CD14-positive monocyte (primary cell): Measurements from ENCODE around the gene CALHM1. TPM values are rescaled to one million over a fixed set of nuclear protein-coding genes. Genes with fewer than 3 reads are reported as not detected.

Experiments
- DNase-seq, 3 donors: peaks; one replicate each; pipeline ENCODE4 v3.0.0-alpha.2; 2011 to 2022
- H2AFZ ChIP-seq: 2 replicates; pipeline ENCODE4 v1.6.0; 2012; ENCODE audit warnings: mild to moderate bottlenecking, low read depth, low read length, inconsistent platforms; ENCODE audit not compliant: insufficient read depth, poor library complexity, severe bottlenecking
- H3K27ac ChIP-seq, 2 donors: 1 replicate in 1 of 2; 2 replicates in 1 of 2; pipeline ENCODE4 v1.5.1; 2012 to 2013; ENCODE audit warnings: low read length in 2 of 2, control low read depth in 1 of 2, inconsistent platforms in 1 of 2, low read depth in 1 of 2, mild to moderate bottlenecking in 1 of 2
- H3K27me3 ChIP-seq, 2 donors: one replicate each; pipeline versions ENCODE4 v1.6.0 to v1.6.1; 2011 to 2013; ENCODE audit warnings: low read length in 2 of 2; ENCODE audit not compliant: control insufficient read depth in 2 of 2, insufficient read depth in 2 of 2
- H3K36me3 ChIP-seq, 2 donors: replicated peaks in 1 of 2; 1 replicate in 1 of 2; 2 replicates in 1 of 2; pipeline versions ENCODE4 v1.5.1 to v1.6.1; 2012 to 2013; ENCODE audit warnings: low read length in 2 of 2, control low read depth in 1 of 2, inconsistent platforms in 1 of 2, mild to moderate bottlenecking in 1 of 2; ENCODE audit not compliant: insufficient read depth in 2 of 2, control insufficient read depth in 1 of 2
- H3K4me1 ChIP-seq, 2 donors: 1 replicate in 1 of 2; 2 replicates in 1 of 2; pipeline versions ENCODE4 v1.5.1 to v1.6.1; 2012 to 2013; ENCODE audit warnings: low read length in 2 of 2, control low read depth in 1 of 2, inconsistent platforms in 1 of 2, mild to moderate bottlenecking in 1 of 2, moderate library complexity in 1 of 2; ENCODE audit not compliant: insufficient read depth in 2 of 2, control insufficient read depth in 1 of 2
- H3K4me2 ChIP-seq: replicated peaks from 2 replicates; pipeline ENCODE3; 2012; ENCODE audit warnings: low read length, moderate library complexity, mild to moderate bottlenecking; ENCODE audit not compliant: poor library complexity, severe bottlenecking; ENCODE audit errors: extremely low read depth
- H3K4me3 ChIP-seq, 3 experiments: fragments of 200-600 bp in 1 of 3; sonication (generic) in 1 of 3; replicated peaks in 1 of 3; 1 replicate in 2 of 3; 2 replicates in 1 of 3; pipeline ENCODE4 v1.5.1; 2011 to 2013; ENCODE audit warnings: low read length in 3 of 3, mild to moderate bottlenecking in 3 of 3, control low read depth in 2 of 3, low read depth in 2 of 3, inconsistent platforms in 1 of 3, moderate library complexity in 1 of 3
- H3K79me2 ChIP-seq: 2 replicates; pipeline ENCODE4 v1.6.0; 2012; ENCODE audit warnings: mild to moderate bottlenecking, control low read depth, inconsistent platforms, low read length, moderate library complexity; ENCODE audit not compliant: insufficient read depth
- H3K9ac ChIP-seq: 2 replicates; pipeline ENCODE4 v1.6.0; 2017; ENCODE audit warnings: low read length, mild to moderate bottlenecking; ENCODE audit not compliant: insufficient read depth, poor library complexity, severe bottlenecking
- H3K9me3 ChIP-seq, 2 donors: replicated peaks in 1 of 2; 1 replicate in 1 of 2; 2 replicates in 1 of 2; pipeline versions ENCODE4 v1.5.1 to v1.6.1; 2012 to 2013; ENCODE audit warnings: low read length in 2 of 2, control low read depth in 1 of 2; ENCODE audit not compliant: control insufficient read depth in 1 of 2, insufficient read depth in 1 of 2
- H4K20me1 ChIP-seq: 2 replicates; pipeline ENCODE4 v1.6.0; 2012; ENCODE audit warnings: mild to moderate bottlenecking, low read length, control low read depth, moderate library complexity; ENCODE audit not compliant: insufficient read depth
- H3K27ac Mint-ChIP-seq, 7 donors: one replicate each; pipeline ENCODE4 v1.8.0; 2020; ENCODE audit warnings: mild to moderate bottlenecking in 7 of 7, mixed read lengths in 7 of 7, moderate library complexity in 6 of 7, inconsistent platforms in 2 of 7
- H3K27me3 Mint-ChIP-seq, 3 donors: one replicate each; pipeline ENCODE4 v1.8.0; 2021 to 2022; ENCODE audit warnings: low read depth in 3 of 3, mild to moderate bottlenecking in 3 of 3, mixed read lengths in 3 of 3, moderate library complexity in 3 of 3, inconsistent platforms in 1 of 3
- H3K36me3 Mint-ChIP-seq, 2 donors: one replicate each; pipeline ENCODE4 v1.8.0; 2020; ENCODE audit warnings: mixed read lengths in 2 of 2, inconsistent platforms in 1 of 2, mild to moderate bottlenecking in 1 of 2
- H3K4me1 Mint-ChIP-seq: one replicate; pipeline ENCODE4 v1.8.0; 2020; ENCODE audit warnings: mild to moderate bottlenecking, mixed read lengths
- H3K4me3 Mint-ChIP-seq, 2 donors: one replicate each; pipeline ENCODE4 v1.8.0; 2020; ENCODE audit warnings: mild to moderate bottlenecking in 2 of 2, mixed read lengths in 2 of 2, moderate library complexity in 1 of 2
- H3K9me3 Mint-ChIP-seq, 7 donors: one replicate each; pipeline ENCODE4 v1.8.0; 2020 to 2022; ENCODE audit warnings: mixed read lengths in 7 of 7, mild to moderate bottlenecking in 6 of 7, moderate library complexity in 6 of 7, inconsistent platforms in 2 of 7
- CTCF ChIP-seq: fragments of 200-600 bp; IDR thresholded peaks from one replicate; pipeline ENCODE4 v1.8.0; 2022; ENCODE audit warnings: antibody characterized with exemption, mild to moderate bottlenecking
- WGBS: methylation state at CpG from one replicate; pipeline ENCODE4 v1.1.5; 2013; ENCODE audit warnings: missing lambda C conversion rate; ENCODE audit not compliant: insufficient coverage; 5-methylcytosine and 5-hydroxymethylcytosine counted together
- intact Hi-C, 2 donors: fragments of 100-400 bp; cut with micrococcal nuclease; formaldehyde crosslinking; loops; one replicate each; pipeline versions ENCODE4 v1.15.0 to v1.15.1; 2023
- polyA plus RNA-seq, 3 donors: library from polyadenylated mRNA; depleted of rRNA in 1 of 3; unstranded in 2 of 3; stranded (reverse) in 1 of 3; fragments of 300-500 nt in 2 of 3; fragments of >200 nt in 1 of 3; fragmentation: Illumina TruSeq in 2 of 3; gene quantifications; 1 replicate in 2 of 3; 2 replicates in 1 of 3; pipeline ENCODE4 v1.2.3, GENCODE V29; 2012 to 2021

CALHM1 gene
- polyA plus RNA-seq, 3 donors: not detected

- peaks cover 78 to 86% of the 10 kb centered on the region in 2 donors for H3K36me3 Mint-ChIP-seq
- peaks cover 54% of the 10 kb centered on the region for H3K4me1 Mint-ChIP-seq
- TF ChIP-seq CTCF: no peak
- H3K27ac Mint-ChIP-seq: peak overlapping the region in 1 of 7 donors; percentile 51
- Histone ChIP-seq H3K4me2 (no peak overlapping the region), H3K36me3 (peaks cover 78 to 87% of the 10 kb centered on the region in 2 donors), H3K79me2 (peaks cover 60% of the 10 kb centered on the region), H3K9me3 (no peaks in the 10 kb centered on the region), H3K27me3 (no peaks in the 10 kb centered on the region), H3K4me1 (peaks cover 27 to 47% of the 10 kb centered on the region in 2 donors), H3K9ac (no peak overlapping the region), H4K20me1 (peaks cover 87% of the 10 kb centered on the region), H3K4me3 (no peak overlapping the region), H3K27ac (peak overlapping the region in 1 of 2 donors; percentile 0), H2AFZ (no peak overlapping the region)
- no peak overlapping the region for H3K4me3 Mint-ChIP-seq
- no peaks in the 10 kb centered on the region for H3K9me3 Mint-ChIP-seq
- WGBS: 98% methylated on average over 20 of the region's 23 CpGs
- intact Hi-C loops: no loop called here
- no peak for DNase-seq
- H3K27me3 Mint-ChIP-seq: peaks cover 1 to 5% (median 3%) of the 10 kb centered on the region in 3 donors
Observed at GRCh38 chr10:103447187-103447586, 11.5 kb downstream of the CALHM1 start.

GRCh38 chr10:103445767-103446567 lies 12.7 kb downstream of the CALHM1 start:
- H3K27ac ChIP-seq: peak overlapping the region in 1 of 2 donors; percentile 36
- H3K9me3 Mint-ChIP-seq: no peaks in the 10 kb centered on the region
- peaks cover 1 to 5% (median 3%) of the 10 kb centered on the region in 3 donors for H3K27me3 Mint-ChIP-seq
- no peak overlapping the region for H3K9ac ChIP-seq
- H3K27ac Mint-ChIP-seq: peak overlapping the region in 5 of 7 donors; percentile 19 to 65 (median 50)
- no peaks in the 10 kb centered on the region for H3K27me3 ChIP-seq
- WGBS: 92% methylated on average over 6 of the region's 12 CpGs
- H3K9me3 ChIP-seq: no peaks in the 10 kb centered on the region
- no peak overlapping the region for H2AFZ ChIP-seq
- intact Hi-C loops: no loop called here
- no peak for TF ChIP-seq CTCF
- H3K36me3 ChIP-seq: peaks cover 86 to 99% of the 10 kb centered on the region in 2 donors
- H3K4me3 Mint-ChIP-seq: no peak overlapping the region
- H3K4me3 ChIP-seq: no peak overlapping the region
- H3K79me2 ChIP-seq: peaks cover 48% of the 10 kb centered on the region
- no peak for DNase-seq
- peaks cover 87 to 97% of the 10 kb centered on the region in 2 donors for H3K36me3 Mint-ChIP-seq
- peaks cover 26 to 42% of the 10 kb centered on the region in 2 donors for H3K4me1 ChIP-seq
- H3K4me1 Mint-ChIP-seq: peaks cover 50% of the 10 kb centered on the region
- H3K4me2 ChIP-seq: no peak overlapping the region
- H4K20me1 ChIP-seq: peaks cover 94% of the 10 kb centered on the region
